ENCODE results near the gene HNRNPL. TPM values are rescaled to one million over a fixed set of nuclear protein-coding genes. Genes with fewer than 3 reads are reported as not detected.
"Not testable (repeated sequence)": the region's sequence is repeated elsewhere in the genome, so short reads cannot be mapped to it uniquely, and the experiment has no call there.

Gene HNRNPL
- total and polyA plus RNA-seq, 2 donors (not counting 1 experiment from before 2014, with no cell fraction given), result 292 to 418 TPM

- ChIA-PET CTCF (interaction anchor here (1.0 kb wide), 1 partner anchor 50 kb away, joined by 3 read pairs; no protein-coding TSS in a partner anchor), POLR2A (no interaction called here)
- H3K4me3 Mint-ChIP-seq, result no peak overlapping the region
- ATAC-seq (ENCODE audit: low read depth) (no peak), DNase-seq (no peak)
- Histone ChIP-seq H3K36me3 (replicated peaks in 1 of 2; ENCODE audit: control extremely low read depth in 1 of 2, control insufficient read depth in 1 of 2, extremely low read depth in 1 of 2, insufficient read depth in 2 of 2, low read length in 1 of 2) (peaks cover 5 to 40% of the 10 kb centered on the region in 2 experiments), H3K4me2 (replicated peaks; ENCODE audit: low read depth, low read length, poor library complexity, severe bottlenecking) (no peak overlapping the region), H3K4me1 (ENCODE audit: control insufficient read depth in 2 of 2, insufficient read depth in 2 of 2, low read length in 2 of 2) (peaks cover 6 to 12% of the 10 kb centered on the region in 2 donors), H3K27ac (ENCODE audit: low read length in 2 of 2) (no peak overlapping the region), H3K79me2 (ENCODE audit: control insufficient read depth, insufficient read depth, low read length) (peaks cover 80% of the 10 kb centered on the region), H4K20me1 (ENCODE audit: control insufficient read depth, insufficient read depth, low read length, poor library complexity, severe bottlenecking) (peaks cover 23% of the 10 kb centered on the region), H3K4me3 (ENCODE audit: control extremely low read depth in 1 of 5, extremely low read depth in 1 of 5, insufficient read depth in 1 of 5, low read depth in 2 of 5, low read length in 4 of 5) (no peak overlapping the region), H3K9ac (ENCODE audit: low read length) (no peak overlapping the region), H3K27me3 (replicated peaks in 1 of 4; ENCODE audit: control extremely low read depth in 1 of 4, control insufficient read depth in 3 of 4, insufficient read depth in 4 of 4, low read length in 3 of 4) (no peaks in the 10 kb centered on the region), H3K9me3 (ENCODE audit: control extremely low read depth in 1 of 3, control insufficient read depth in 2 of 3, insufficient read depth in 1 of 3, low read length in 2 of 3) (peaks cover 0 to 3% (median 0%) of the 10 kb centered on the region in 3 donors), H2AFZ (ENCODE audit: insufficient read depth, low read depth, low read length, poor library complexity, severe bottlenecking) (no peak overlapping the region)
- intact Hi-C loops (cut with micrococcal nuclease), result no loop called here
- no peak overlapping the region for H3K27ac Mint-ChIP-seq
- no peaks in the 10 kb centered on the region for H3K9me3 Mint-ChIP-seq (ENCODE audit: insufficient read depth)
- WGBS (ENCODE audit: insufficient coverage), result 100% methylated on average over 6 of the region's 6 CpGs
- H3K27me3 Mint-ChIP-seq, result no peaks in the 10 kb centered on the region
- peaks cover 27% of the 10 kb centered on the region for H3K4me1 Mint-ChIP-seq
- no peak for TF ChIP-seq EZH2 (IDR thresholded peaks at IDR 0.05; ENCODE audit: borderline replicate concordance, insufficient read depth, low read depth, low read length, poor library complexity, severe bottlenecking)
- TF ChIP-seq CTCF (IDR thresholded peaks at IDR 0.05), result no peak
These were observed 22.8 kb downstream of the HNRNPL start for GRCh38 chr19:38826856-38827551.

GRCh38 chr19:38825936-38826335 is 23.9 kb downstream of the HNRNPL start:
- H3K9me3 ChIP-seq (ENCODE audit: control extremely low read depth in 1 of 3, control insufficient read depth in 2 of 3, insufficient read depth in 1 of 3, low read length in 2 of 3); H3K4me2 ChIP-seq (replicated peaks; ENCODE audit: low read depth, low read length, poor library complexity, severe bottlenecking); H3K9me3 Mint-ChIP-seq (ENCODE audit: insufficient read depth); H3K4me1 ChIP-seq (ENCODE audit: control insufficient read depth in 2 of 2, insufficient read depth in 2 of 2, low read length in 2 of 2); H3K4me3 ChIP-seq (ENCODE audit: control extremely low read depth in 1 of 5, extremely low read depth in 1 of 5, insufficient read depth in 1 of 5, low read depth in 2 of 5, low read length in 4 of 5); H3K27ac Mint-ChIP-seq; H3K27me3 Mint-ChIP-seq; H3K27ac ChIP-seq (ENCODE audit: low read length in 2 of 2); H3K9ac ChIP-seq (ENCODE audit: low read length); CTCF ChIA-PET; H3K4me3 Mint-ChIP-seq; ATAC-seq (ENCODE audit: low read depth); intact Hi-C loops (cut with micrococcal nuclease); H2AFZ ChIP-seq (ENCODE audit: insufficient read depth, low read depth, low read length, poor library complexity, severe bottlenecking); DNase-seq; POLR2A ChIA-PET; H3K27me3 ChIP-seq (replicated peaks in 1 of 4; ENCODE audit: control extremely low read depth in 1 of 4, control insufficient read depth in 3 of 4, insufficient read depth in 4 of 4, low read length in 3 of 4): not testable (repeated sequence)
- H3K79me2 ChIP-seq (ENCODE audit: control insufficient read depth, insufficient read depth, low read length), result peaks cover 76% of the 10 kb centered on the region
- H3K4me1 Mint-ChIP-seq, result peaks cover 17% of the 10 kb centered on the region
- peaks cover 32% of the 10 kb centered on the region for H4K20me1 ChIP-seq (ENCODE audit: control insufficient read depth, insufficient read depth, low read length, poor library complexity, severe bottlenecking)
- WGBS (ENCODE audit: insufficient coverage), result 97% methylated on average over 6 of the region's 7 CpGs
- H3K36me3 ChIP-seq (replicated peaks in 1 of 2; ENCODE audit: control extremely low read depth in 1 of 2, control insufficient read depth in 1 of 2, extremely low read depth in 1 of 2, insufficient read depth in 2 of 2, low read length in 1 of 2), result peaks cover 5 to 42% of the 10 kb centered on the region in 2 experiments

GRCh38 chr19:38821230-38821825 is 28.5 kb downstream of the HNRNPL start:
- H3K27ac ChIP-seq (ENCODE audit: low read length in 2 of 2); intact Hi-C loops (cut with micrococcal nuclease); H3K4me3 ChIP-seq (ENCODE audit: control extremely low read depth in 1 of 5, extremely low read depth in 1 of 5, insufficient read depth in 1 of 5, low read depth in 2 of 5, low read length in 4 of 5); H3K9ac ChIP-seq (ENCODE audit: low read length); H3K4me1 Mint-ChIP-seq; H3K27me3 ChIP-seq (replicated peaks in 1 of 4; ENCODE audit: control extremely low read depth in 1 of 4, control insufficient read depth in 3 of 4, insufficient read depth in 4 of 4, low read length in 3 of 4); H3K27ac Mint-ChIP-seq; H3K27me3 Mint-ChIP-seq; H3K9me3 Mint-ChIP-seq (ENCODE audit: insufficient read depth); ATAC-seq (ENCODE audit: low read depth); DNase-seq; H2AFZ ChIP-seq (ENCODE audit: insufficient read depth, low read depth, low read length, poor library complexity, severe bottlenecking); H3K4me1 ChIP-seq (ENCODE audit: control insufficient read depth in 2 of 2, insufficient read depth in 2 of 2, low read length in 2 of 2); CTCF ChIA-PET; H3K4me2 ChIP-seq (replicated peaks; ENCODE audit: low read depth, low read length, poor library complexity, severe bottlenecking); H3K4me3 Mint-ChIP-seq; H3K9me3 ChIP-seq (ENCODE audit: control extremely low read depth in 1 of 3, control insufficient read depth in 2 of 3, insufficient read depth in 1 of 3, low read length in 2 of 3): not testable (repeated sequence)
- 98% methylated on average over 29 of the region's 29 CpGs for whole genome bisulfite sequencing (ENCODE audit: insufficient coverage)
- Histone ChIP-seq H3K36me3 (replicated peaks in 1 of 2; ENCODE audit: control extremely low read depth in 1 of 2, control insufficient read depth in 1 of 2, extremely low read depth in 1 of 2, insufficient read depth in 2 of 2, low read length in 1 of 2) (peaks cover 0 to 51% of the 10 kb centered on the region in 2 experiments), H4K20me1 (ENCODE audit: control insufficient read depth, insufficient read depth, low read length, poor library complexity, severe bottlenecking) (peaks cover 43% of the 10 kb centered on the region), H3K79me2 (ENCODE audit: control insufficient read depth, insufficient read depth, low read length) (peaks cover 37% of the 10 kb centered on the region)
- POLR2A ChIA-PET, result interaction anchor here (0.6 to 0.7 kb wide), 2 partner anchors 14 to 56 kb away, joined by 3 to 5 read pairs; no protein-coding TSS in a partner anchor
